Measurements from ENCODE around the gene BEST2.

BEST2 gene

DNA sequence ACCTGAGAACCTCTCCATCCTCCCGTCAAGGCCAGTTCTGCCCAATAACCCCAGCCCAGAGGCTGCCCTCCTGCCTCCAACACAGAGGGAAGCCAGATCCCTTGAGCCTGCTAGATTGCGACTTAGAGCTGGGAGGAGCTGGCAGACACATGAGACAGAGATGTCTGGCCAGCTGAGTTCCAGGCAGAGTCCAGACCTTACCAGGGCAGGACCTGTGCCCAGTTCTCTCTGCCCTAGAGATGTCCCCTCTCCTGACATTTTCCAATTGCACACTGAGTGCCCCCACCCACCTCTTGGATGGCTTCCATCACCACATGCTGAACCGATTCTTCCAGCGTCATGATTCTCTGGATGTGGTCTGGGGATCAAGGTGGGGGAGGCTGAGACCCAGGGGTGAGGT is 20.7 kb downstream of the BEST2 start:
- DNase-seq = no peak

DNA sequence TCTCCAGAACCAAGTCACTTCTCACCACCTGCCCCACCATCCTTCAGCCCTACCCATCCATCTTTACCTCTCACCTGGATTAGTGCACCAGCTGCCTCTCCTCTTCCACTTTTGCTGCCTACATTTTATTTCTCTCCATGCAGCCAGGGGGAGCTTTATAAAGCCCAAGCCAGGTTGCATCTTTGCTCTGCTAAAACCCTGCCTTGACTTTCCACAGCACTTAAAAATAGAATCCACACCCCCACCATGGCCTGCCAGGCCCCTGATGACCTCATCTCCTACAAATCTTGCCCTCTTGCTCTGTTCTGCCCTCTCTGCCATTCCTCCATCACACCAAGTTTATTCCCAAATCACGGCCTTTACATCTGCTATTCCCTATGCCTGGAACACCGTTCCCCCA is 22.0 kb downstream of the BEST2 start:
- DNase-seq = no peak

GRCh38 chr19:12774588-12775555 is 23.3 kb downstream of the BEST2 start, which contains the start of gene HOOK2:
Gene HOOK2 (minus strand): TSS chr19:12775552. CDS start chr19:12775449, 103 bp downstream.
- DNase-seq = no peak

DNA sequence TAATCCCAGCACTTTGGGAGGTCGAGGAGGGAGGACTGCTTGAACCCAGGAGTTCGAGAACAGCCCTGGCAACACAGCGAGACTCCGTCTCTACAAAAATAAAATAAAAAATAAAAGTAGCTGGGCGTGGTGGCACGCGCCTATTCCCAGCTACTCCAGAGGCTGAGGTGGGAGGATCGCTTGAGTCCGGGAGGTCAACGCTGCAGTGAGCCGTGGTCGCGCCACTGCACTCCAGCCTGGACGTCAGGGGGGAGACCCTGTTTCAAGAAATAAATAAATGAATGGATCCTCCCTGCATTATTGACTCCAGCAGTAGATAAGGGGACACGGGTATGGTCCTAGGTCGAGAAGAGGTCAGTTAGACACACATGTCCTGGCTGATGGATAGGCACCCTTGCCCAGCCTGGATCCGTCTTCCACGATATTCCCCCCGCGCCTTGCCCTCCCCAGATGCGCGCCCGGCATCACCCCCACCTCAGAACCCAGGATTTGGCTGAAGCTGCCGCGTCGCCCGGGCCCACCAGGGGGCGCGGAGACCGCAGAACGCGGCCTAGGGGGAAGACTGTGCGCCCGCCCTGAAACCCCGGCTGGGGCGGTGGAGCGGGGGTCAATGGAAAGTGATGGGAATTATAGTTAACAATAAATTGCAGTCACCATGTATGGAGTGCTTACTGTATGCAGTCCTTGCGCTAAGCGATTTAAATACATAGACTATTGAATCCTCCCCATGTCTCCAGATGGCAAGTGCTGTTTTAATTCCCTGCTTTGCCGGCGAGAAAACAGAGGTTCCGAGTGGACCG is 25.8 kb downstream of the BEST2 start:
- peak; percentile 58 for DNase-seq

- no peak for DNase-seq
Measured at GRCh38 chr19:12778017-12778904, 26.7 kb downstream of the BEST2 start.

DNA sequence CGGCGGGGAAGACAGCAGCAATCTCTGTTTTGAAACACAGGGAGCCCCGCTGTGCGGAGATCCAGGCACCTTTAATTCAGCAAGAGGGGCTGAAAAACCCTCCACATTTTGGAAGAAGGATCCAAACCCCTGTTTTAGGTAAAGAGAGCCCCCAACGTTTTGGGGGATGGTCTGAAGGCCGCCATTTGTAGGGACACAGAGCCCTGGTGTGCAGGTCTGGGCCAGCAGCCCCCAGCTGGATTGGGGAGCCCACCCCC is 27.2 kb downstream of the BEST2 start:
- DNase-seq = no peak

GRCh38 chr19:12779162-12779993 is 27.8 kb downstream of the BEST2 start:
- DNase-seq = no peak

DNA sequence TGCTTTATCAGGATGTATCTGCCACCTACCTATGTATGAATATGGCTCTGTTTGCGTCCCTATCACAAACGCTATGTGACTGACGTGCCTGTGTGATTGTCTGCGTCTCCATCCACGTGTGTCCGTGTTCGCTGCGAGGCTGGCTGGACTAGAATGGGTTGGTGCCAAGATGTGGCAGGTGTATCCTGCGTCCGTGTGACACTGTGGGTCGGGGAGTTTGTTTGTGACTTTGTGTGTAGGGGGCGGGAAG is 30.5 kb downstream of the BEST2 start:
- no peak for DNase-seq

DNA sequence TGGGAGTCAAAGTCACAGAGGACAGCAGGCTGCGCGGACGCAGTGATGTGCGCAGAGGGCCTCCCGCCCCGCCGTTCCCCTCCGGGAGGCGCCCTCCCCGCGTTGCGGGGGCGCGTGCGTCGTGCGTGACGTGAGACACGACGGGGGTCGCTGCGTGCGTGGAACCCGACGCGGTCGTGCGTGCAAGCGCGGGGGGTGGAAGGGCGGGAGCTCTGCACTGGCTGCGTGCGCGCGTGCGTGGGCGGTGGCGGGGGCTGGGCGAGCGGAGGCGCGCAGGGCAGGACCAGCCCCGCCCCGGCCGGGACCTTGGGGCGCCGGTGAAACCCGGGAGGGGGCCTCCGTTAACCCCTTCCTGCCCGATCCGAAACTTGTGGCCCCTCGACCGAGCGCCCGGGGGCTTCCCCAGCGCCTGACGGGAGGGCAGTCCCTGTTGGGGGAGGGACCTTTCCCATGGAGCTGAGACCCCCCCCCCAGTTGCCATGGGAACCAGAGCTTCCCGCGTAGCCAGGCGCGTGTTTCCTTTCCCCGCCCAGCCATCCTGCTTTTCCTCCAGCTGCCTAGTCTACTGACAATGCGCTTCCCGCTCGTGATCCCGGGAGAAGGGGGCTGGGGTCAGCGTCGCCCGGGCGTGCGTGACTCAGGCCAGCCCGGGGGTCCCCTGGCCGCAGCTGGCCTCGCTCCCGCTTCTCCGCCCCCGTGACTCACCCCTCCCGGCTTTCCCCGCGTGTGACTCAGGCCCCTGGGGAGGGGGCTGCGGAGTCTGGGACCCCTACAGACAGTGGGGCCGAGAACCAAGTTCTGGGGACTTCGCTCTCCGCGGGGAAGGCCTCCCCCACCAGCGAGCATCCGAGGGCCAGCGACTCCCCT is 31.1 kb downstream of the BEST2 start:
- peak; percentile 95 for DNase-seq

- DNase-seq = no peak
Measured at GRCh38 chr19:12783291-12783848, 31.8 kb downstream of the BEST2 start.

DNA sequence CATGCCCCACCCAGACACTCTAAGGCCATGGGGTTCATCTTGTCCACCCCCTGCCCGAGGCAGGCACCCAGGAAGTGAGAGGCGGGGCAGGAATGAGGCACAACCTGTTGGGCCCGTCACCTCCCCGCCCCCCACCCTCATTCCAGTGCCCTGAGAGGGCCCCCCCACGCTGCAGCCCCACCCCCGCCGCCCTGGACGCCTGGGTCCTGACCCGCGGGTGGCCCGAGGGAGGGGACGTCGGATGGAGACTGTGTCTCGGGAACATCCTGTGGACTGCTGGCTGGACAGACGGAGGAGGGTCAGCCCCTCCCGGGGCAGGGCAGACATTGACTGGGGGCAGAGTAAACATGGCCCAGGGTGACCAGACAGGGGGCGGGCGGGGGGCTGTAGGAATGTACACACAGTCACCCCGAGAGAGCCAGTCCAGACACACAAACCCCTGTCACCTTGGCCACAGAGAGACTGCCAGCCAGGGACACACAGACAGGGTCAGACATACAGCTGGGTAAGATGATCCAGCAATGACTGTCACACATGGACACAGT is 32.3 kb downstream of the BEST2 start:
- no peak for DNase-seq

DNA sequence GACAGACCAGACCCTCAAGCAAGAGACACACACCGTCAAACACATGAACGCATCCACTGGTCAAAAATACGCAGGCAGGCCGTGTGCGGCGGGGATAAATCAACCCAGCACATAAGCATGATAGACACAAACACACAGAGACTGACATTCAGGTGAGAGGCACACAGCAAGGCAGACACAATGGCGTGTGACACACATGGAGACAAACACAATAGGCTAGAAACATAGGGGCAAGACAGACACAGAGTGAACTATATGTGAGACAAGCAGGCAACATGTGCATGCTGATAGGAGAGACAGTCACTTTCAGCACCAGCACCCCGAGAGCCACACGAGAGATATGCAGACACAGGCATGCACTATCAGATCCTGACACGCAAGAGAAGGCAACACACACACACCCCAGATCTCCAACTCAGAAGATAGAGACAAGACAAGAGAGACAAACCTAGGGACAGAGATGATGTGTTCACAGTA is 32.8 kb downstream of the BEST2 start:
- no peak for DNase-seq

DNA sequence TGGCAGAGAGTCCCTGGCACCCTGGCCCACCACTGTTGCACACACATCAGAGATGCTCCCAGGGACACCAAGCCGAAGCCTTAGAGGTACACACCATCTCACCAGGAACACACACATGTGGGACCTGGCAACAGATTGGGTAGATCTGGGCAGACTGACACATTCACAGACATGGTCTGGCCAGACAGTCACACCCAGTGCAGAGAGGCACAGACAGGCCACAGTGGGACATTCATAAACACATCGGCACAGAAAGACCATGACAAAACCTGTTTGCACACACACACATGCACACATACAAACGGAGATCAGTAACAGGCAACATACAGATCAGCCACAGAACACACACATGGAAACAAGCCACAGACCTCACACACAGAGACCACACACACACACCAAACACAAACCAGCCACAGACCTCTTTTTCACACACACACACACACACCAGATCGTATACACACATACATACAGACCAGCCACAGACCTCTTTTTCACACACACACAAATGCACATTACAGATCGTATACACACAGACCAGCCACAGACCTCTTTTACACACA is 33.4 kb downstream of the BEST2 start:
- no peak for DNase-seq

DNA sequence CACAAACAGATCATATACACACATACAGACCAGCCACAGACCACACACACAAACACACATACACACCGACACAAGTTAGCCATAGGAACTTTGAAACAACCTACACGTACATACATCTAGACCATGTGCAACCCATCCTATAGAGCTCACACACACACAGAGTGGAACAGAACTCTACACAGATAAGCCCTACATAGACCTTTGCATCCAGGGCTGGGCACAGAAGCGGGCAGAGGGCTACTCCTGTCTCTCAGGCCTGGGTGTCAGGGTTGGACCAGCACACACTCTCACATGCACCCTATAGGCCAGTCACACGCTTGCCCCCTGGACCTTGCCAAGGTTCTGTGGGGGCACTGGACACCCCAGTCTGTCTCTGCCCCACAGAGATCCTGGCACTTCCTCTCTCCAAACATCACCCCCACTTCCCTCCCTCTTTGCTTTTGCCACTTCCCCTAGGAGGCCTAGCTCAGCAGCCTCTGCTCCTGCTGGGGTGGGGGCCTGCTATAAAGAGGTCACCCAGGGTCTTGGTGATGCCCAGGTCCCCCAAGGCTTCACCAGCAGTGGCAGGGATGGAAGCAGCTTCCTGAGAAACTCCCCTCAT is 33.9 kb downstream of the BEST2 start:
- DNase-seq = no peak

- no peak for DNase-seq
Measured at GRCh38 chr19:12786141-12786870, 34.7 kb downstream of the BEST2 start.

GRCh38 chr19:12786952-12787351 is 35.4 kb downstream of the BEST2 start:
- no peak for DNase-seq

GRCh38 chr19:12787458-12787857 is 35.9 kb downstream of the BEST2 start:
- no peak for DNase-seq

- DNase-seq = no peak
Measured at GRCh38 chr19:12788042-12788681, 36.6 kb downstream of the BEST2 start.
